Stimulated activated naive CD8-positive, alpha-beta T cell treated with anti-CD3 and anti-CD28 coated beads, Interleukin-15, Interleukin-2, amounts not matched to agents 100 U/mL and 50 U/mL, for 24 hours (primary cell): Measurements from ENCODE around the gene ENO3.

ENCODE experiments used
- ATAC-seq: fragments of 150-1000 bp; cut with Tn5 transposase; one replicate; pipeline ENCODE4 v1.10.0; 2021
- DNase-seq: peaks from one replicate; pipeline ENCODE4 v3.0.0; 2021

Gene ENO3

GRCh38 chr17:4972752-4973151 is 21.8 kb downstream of the ENO3 start:
- no peak for ATAC-seq
- DNase-seq, result no peak

GRCh38 chr17:4973256-4974114 is 22.6 kb downstream of the ENO3 start:
- ATAC-seq, result no peak
- DNase-seq, result no peak

- DNase-seq (no peak), ATAC-seq (no peak)
These were observed 23.3 kb downstream of the ENO3 start for GRCh38 chr17:4974115-4974670.

GRCh38 chr17:4978726-4979125 is 27.8 kb downstream of the ENO3 start:
- ATAC-seq (no peak), DNase-seq (no peak)

GRCh38 chr17:4980644-4981216 is 29.8 kb downstream of the ENO3 start:
- DNase-seq, result peak; percentile 45
- ATAC-seq, result peak; percentile 57

- ATAC-seq (no peak), DNase-seq (no peak)
These were observed 31.4 kb downstream of the ENO3 start for GRCh38 chr17:4982305-4982704.

- ATAC-seq, result no peak
- DNase-seq, result no peak
These were observed 35.5 kb downstream of the ENO3 start for GRCh38 chr17:4986403-4986802.

- DNase-seq, result peak; percentile 96
- ATAC-seq, result peak; percentile 93
These were observed 36.2 kb downstream of the ENO3 start, which contains the start of gene CAMTA2 for GRCh38 chr17:4986951-4987766. CAMTA2 (minus strand) TSS chr17:4987675; CDS start chr17:4986222, 1,453 bp downstream.

GRCh38 chr17:4987767-4988567 is 37.0 kb downstream of the ENO3 start:
- ATAC-seq (no peak), DNase-seq (peak; percentile 27)

- DNase-seq, result no peak
- no peak for ATAC-seq
These were observed 43.2 kb downstream of the ENO3 start for GRCh38 chr17:4994081-4994595.

- peak; percentile 93 for DNase-seq
- peak; percentile 95 for ATAC-seq
These were observed 46.5 kb downstream of the ENO3 start, which contains the start of the genes INCA1 and KIF1C for GRCh38 chr17:4997302-4998026. INCA1 (minus strand) TSS chr17:4997522; CDS start chr17:4994437, 3,085 bp downstream. KIF1C (plus strand) TSS chr17:4997950; CDS start chr17:5000247, 2,297 bp downstream.

GRCh38 chr17:4998027-4998731 is 47.3 kb downstream of the ENO3 start:
- ATAC-seq (peak; percentile 19), DNase-seq (peak; percentile 45)

- no peak for ATAC-seq
- DNase-seq, result peak; percentile 20
These were observed 48.0 kb downstream of the ENO3 start for GRCh38 chr17:4998732-4999429.

- DNase-seq (no peak), ATAC-seq (no peak)
These were observed 48.6 kb downstream of the ENO3 start for GRCh38 chr17:4999430-5000093.

- no peak for DNase-seq
- ATAC-seq, result no peak
These were observed 49.3 kb downstream of the ENO3 start for GRCh38 chr17:5000237-5000639.

- ATAC-seq (no peak), DNase-seq (no peak)
These were observed 51.3 kb downstream of the ENO3 start for GRCh38 chr17:5002121-5002788.

- ATAC-seq (no peak), DNase-seq (no peak)
These were observed 52.4 kb downstream of the ENO3 start for GRCh38 chr17:5003214-5003867.
